Lower leg skin (tissue), 3 donors: ENCODE results near the gene GPR25.

ENCODE experiments used
- POLR2A ChIP-seq, 2 donors: fragments of 450-650 bp; IDR thresholded peaks; one replicate each; pipeline ENCODE4 v1.6.1; 2016 to 2017; ENCODE audit warnings: antibody characterized with exemption in 2 of 2, mild to moderate bottlenecking in 1 of 2, moderate library complexity in 1 of 2
- TF ChIP-seq, protein P1 (sequence below), 3 donors: fragments of 450-650 bp; IDR thresholded peaks; one replicate each; pipeline ENCODE4 v1.5.1; 2016; ENCODE audit warnings: antibody characterized with exemption in 3 of 3, mild to moderate bottlenecking in 3 of 3, moderate library complexity in 2 of 3

DNA sequence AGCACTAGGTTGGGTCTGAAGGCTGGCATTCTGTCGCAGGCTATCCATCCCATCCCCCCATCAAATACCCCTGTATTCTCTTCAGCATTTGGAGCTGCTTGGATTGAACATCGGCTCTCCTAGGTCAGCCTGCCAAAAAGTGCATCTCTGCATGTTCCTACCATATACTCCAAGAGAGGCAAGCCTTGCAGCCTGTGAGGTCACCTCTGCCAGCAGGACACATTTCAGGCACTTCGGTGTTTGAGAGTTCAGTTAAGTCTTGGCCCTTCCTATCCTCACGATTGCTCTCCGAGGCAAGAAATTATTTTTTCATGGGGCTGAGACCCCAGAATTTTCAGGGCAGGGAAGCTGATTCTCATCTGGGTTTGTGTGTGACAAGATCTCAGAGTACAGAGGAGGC lies 2.6 kb downstream of the GPR25 start:
- TF ChIP-seq, protein P1, sequence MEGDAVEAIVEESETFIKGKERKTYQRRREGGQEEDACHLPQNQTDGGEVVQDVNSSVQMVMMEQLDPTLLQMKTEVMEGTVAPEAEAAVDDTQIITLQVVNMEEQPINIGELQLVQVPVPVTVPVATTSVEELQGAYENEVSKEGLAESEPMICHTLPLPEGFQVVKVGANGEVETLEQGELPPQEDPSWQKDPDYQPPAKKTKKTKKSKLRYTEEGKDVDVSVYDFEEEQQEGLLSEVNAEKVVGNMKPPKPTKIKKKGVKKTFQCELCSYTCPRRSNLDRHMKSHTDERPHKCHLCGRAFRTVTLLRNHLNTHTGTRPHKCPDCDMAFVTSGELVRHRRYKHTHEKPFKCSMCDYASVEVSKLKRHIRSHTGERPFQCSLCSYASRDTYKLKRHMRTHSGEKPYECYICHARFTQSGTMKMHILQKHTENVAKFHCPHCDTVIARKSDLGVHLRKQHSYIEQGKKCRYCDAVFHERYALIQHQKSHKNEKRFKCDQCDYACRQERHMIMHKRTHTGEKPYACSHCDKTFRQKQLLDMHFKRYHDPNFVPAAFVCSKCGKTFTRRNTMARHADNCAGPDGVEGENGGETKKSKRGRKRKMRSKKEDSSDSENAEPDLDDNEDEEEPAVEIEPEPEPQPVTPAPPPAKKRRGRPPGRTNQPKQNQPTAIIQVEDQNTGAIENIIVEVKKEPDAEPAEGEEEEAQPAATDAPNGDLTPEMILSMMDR (IDR thresholded peaks at IDR 0.05): no peak
- no peak for TF ChIP-seq POLR2A (IDR thresholded peaks at IDR 0.05)
